Measurements from ENCODE around the gene CALCOCO1. TPM values are rescaled to one million over a fixed set of nuclear protein-coding genes. Genes with fewer than 3 reads are reported as not detected.

CALCOCO1 gene
- total and polyA plus RNA-seq, 9 of the 15 experiments (the other 6 are each of a cell fraction or from before 2014, with no cell fraction given) = 1.9 to 31.8 (median 11.0) TPM

DNA sequence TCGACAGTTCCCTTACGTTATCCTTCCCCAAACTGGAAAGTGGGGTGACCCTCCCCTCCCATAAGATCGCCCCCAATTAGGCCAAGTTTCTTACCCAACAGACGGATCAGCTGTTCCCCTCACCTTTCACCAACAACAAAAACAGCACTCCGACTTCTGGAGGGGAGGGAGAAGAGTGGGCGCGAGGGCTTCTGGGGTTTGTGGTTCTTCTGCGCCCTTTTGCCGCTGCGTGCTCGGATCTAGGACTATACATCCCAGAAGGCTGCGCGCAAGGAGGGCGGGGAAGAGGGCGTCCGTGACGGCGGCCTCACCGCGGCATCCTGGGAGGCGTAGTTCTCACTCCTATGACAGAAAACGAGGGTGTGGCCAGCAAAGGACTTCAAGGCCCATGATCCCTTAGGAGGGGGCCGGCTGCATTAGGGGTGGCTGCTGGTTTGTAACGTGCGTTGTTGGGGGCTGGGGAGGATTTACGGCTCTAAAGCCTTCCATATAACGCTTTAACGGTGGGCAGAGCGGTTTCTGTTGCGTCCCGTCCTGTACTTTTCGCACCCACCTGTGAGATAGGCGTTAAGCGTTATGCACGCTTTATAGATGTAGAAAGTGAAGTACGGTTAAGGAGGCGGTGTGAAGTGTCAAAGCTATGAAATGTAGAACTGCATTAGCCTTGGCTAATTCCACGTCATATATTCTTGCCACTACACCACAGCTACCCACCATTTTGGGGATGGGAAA lies at the start of gene CALCOCO1 (continued):
- peak; percentile 61 to 92; a peak in 3 of 4 replicates for TF ChIP-seq TEAD1 (CRISPR knock-in tag; IDR thresholded peaks at IDR 0.05)
- TF ChIP-seq, protein P1, sequence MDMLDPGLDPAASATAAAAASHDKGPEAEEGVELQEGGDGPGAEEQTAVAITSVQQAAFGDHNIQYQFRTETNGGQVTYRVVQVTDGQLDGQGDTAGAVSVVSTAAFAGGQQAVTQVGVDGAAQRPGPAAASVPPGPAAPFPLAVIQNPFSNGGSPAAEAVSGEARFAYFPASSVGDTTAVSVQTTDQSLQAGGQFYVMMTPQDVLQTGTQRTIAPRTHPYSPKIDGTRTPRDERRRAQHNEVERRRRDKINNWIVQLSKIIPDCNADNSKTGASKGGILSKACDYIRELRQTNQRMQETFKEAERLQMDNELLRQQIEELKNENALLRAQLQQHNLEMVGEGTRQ (CRISPR knock-in tag; IDR thresholded peaks at IDR 0.05) = peak; percentile 20; the same call in 1 of the 2 replicates
- no peak for TF ChIP-seq GTF2E2 (tag; IDR thresholded peaks at IDR 0.05)
- TF ChIP-seq, protein P2, sequence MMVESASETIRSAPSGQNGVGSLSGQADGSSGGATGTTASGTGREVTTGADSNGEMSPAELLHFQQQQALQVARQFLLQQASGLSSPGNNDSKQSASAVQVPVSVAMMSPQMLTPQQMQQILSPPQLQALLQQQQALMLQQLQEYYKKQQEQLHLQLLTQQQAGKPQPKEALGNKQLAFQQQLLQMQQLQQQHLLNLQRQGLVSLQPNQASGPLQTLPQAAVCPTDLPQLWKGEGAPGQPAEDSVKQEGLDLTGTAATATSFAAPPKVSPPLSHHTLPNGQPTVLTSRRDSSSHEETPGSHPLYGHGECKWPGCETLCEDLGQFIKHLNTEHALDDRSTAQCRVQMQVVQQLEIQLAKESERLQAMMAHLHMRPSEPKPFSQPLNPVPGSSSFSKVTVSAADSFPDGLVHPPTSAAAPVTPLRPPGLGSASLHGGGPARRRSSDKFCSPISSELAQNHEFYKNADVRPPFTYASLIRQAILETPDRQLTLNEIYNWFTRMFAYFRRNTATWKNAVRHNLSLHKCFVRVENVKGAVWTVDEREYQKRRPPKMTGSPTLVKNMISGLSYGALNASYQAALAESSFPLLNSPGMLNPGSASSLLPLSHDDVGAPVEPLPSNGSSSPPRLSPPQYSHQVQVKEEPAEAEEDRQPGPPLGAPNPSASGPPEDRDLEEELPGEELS (CRISPR knock-in tag; IDR thresholded peaks at IDR 0.05; ENCODE audit: borderline replicate concordance) = 0 out of 2 replicates have a peak, but pooled peaks have one; percentile 70
- TF ChIP-seq, protein P3, sequence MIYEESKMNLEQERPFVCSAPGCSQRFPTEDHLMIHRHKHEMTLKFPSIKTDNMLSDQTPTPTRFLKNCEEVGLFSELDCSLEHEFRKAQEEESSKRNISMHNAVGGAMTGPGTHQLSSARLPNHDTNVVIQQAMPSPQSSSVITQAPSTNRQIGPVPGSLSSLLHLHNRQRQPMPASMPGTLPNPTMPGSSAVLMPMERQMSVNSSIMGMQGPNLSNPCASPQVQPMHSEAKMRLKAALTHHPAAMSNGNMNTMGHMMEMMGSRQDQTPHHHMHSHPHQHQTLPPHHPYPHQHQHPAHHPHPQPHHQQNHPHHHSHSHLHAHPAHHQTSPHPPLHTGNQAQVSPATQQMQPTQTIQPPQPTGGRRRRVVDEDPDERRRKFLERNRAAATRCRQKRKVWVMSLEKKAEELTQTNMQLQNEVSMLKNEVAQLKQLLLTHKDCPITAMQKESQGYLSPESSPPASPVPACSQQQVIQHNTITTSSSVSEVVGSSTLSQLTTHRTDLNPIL (CRISPR knock-in tag; IDR thresholded peaks at IDR 0.05) = no peak
- no peak for TF ChIP-seq LARP7 (IDR thresholded peaks at IDR 0.05)
- no peak for TF ChIP-seq BRCA1 (IDR thresholded peaks at IDR 0.05)
- no peak for TF ChIP-seq BRCA1 (CRISPR knock-in tag; IDR thresholded peaks at IDR 0.05)
- TF ChIP-seq CEBPB (tag; IDR thresholded peaks at IDR 0.05) = peak; percentile 67
- peak; percentile 70 for TF ChIP-seq POLR2G (IDR thresholded peaks at IDR 0.05; ENCODE audit: low read depth, low read length)
- 0 out of 2 replicates have a peak, but pooled peaks have one; percentile 61 for TF ChIP-seq NFRKB (IDR thresholded peaks at IDR 0.05; ENCODE audit: low read depth)
- no peak for TF ChIP-seq ZSCAN32 (CRISPR knock-in tag; IDR thresholded peaks at IDR 0.05)
- TF ChIP-seq, protein P4, sequence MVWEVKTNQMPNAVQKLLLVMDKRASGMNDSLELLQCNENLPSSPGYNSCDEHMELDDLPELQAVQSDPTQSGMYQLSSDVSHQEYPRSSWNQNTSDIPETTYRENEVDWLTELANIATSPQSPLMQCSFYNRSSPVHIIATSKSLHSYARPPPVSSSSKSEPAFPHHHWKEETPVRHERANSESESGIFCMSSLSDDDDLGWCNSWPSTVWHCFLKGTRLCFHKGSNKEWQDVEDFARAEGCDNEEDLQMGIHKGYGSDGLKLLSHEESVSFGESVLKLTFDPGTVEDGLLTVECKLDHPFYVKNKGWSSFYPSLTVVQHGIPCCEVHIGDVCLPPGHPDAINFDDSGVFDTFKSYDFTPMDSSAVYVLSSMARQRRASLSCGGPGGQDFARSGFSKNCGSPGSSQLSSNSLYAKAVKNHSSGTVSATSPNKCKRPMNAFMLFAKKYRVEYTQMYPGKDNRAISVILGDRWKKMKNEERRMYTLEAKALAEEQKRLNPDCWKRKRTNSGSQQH (CRISPR knock-in tag; IDR thresholded peaks at IDR 0.05) = no peak
- TF ChIP-seq GTF2F1 (IDR thresholded peaks at IDR 0.05; ENCODE audit: low read depth, low read length) = no peak
- TF ChIP-seq NFYB (IDR thresholded peaks at IDR 0.05; ENCODE audit: extremely low read depth, insufficient read length) = no peak
- no peak for TF ChIP-seq RHOXF2B (CRISPR knock-in tag; conservative IDR thresholded peaks at IDR 0.05)
- TF ChIP-seq, protein P5, sequence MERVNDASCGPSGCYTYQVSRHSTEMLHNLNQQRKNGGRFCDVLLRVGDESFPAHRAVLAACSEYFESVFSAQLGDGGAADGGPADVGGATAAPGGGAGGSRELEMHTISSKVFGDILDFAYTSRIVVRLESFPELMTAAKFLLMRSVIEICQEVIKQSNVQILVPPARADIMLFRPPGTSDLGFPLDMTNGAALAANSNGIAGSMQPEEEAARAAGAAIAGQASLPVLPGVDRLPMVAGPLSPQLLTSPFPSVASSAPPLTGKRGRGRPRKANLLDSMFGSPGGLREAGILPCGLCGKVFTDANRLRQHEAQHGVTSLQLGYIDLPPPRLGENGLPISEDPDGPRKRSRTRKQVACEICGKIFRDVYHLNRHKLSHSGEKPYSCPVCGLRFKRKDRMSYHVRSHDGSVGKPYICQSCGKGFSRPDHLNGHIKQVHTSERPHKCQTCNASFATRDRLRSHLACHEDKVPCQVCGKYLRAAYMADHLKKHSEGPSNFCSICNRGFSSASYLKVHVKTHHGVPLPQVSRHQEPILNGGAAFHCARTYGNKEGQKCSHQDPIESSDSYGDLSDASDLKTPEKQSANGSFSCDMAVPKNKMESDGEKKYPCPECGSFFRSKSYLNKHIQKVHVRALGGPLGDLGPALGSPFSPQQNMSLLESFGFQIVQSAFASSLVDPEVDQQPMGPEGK (CRISPR knock-in tag; IDR thresholded peaks at IDR 0.05; ENCODE audit: borderline replicate concordance) = no peak
- no peak for TF ChIP-seq RBM14 (IDR thresholded peaks at IDR 0.05; ENCODE audit: borderline replicate concordance, insufficient read depth, low read depth, low read length)
